HEK293T (cell line): ENCODE measurements around the gene PRDX2.

Experiments
- BHLHE40 ChIP-seq: fragments of 450-650 bp; IDR thresholded peaks from 2 replicates; pipeline ENCODE4 v1.6.1; 2016; ENCODE audit warnings: mild to moderate bottlenecking, moderate library complexity, borderline replicate concordance
- CTBP1 ChIP-seq: fragments of 450-650 bp; IDR thresholded peaks from 2 replicates; pipeline ENCODE4 v1.6.1; 2016; ENCODE audit warnings: borderline replicate concordance
- FOXK2 ChIP-seq: fragments of 450-650 bp; IDR thresholded peaks from 2 replicates; pipeline ENCODE4 v1.6.1; 2016; ENCODE audit warnings: mild to moderate bottlenecking
- FOXM1 ChIP-seq: fragments of 450-650 bp; IDR thresholded peaks from 2 replicates; pipeline ENCODE4 v1.6.1; 2017; ENCODE audit warnings: mild to moderate bottlenecking, borderline replicate concordance
- HDGF ChIP-seq: fragments of 450-650 bp; IDR thresholded peaks from 2 replicates; pipeline ENCODE4 v1.6.1; 2017; ENCODE audit warnings: antibody characterized with exemption, borderline replicate concordance
- SP1 ChIP-seq: fragments of 450-650 bp; IDR thresholded peaks from 2 replicates; pipeline ENCODE4 v1.6.1; 2017
- SUZ12 ChIP-seq: fragments of 450-650 bp; IDR thresholded peaks from 2 replicates; pipeline ENCODE4 v1.6.1; 2016; ENCODE audit warnings: mild to moderate bottlenecking
- TARDBP ChIP-seq: fragments of 450-650 bp; IDR thresholded peaks from 2 replicates; pipeline ENCODE4 v1.6.1; 2016
- ZNF384 ChIP-seq: fragments of 450-650 bp; IDR thresholded peaks from 2 replicates; pipeline ENCODE4 v1.6.1; 2016

DNA sequence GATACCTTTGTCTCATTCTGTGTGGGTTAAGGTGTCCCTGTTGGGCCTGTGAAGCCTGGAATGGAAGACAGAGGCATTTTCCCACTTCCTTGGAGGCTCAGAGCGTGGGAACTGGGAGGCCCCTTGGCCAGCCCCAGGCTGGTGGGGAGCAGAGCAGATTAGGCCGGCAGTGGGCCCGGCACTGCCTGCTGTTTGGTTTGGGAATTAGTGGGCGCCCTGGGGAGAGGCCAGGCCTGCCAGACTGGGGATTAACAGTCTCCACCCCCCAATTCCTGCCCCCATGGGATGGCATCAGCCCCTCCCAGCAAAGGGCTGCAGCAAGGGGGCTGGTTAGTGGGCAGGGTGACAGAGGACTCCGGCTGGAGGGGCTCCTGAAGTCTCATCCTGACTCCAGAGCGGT, 53.1 kb downstream of the PRDX2 start:
- TF ChIP-seq SP1: no peak
- no peak for TF ChIP-seq HDGF
- TF ChIP-seq TARDBP: no peak
- no peak for TF ChIP-seq ZNF384
- no peak for TF ChIP-seq FOXM1
- TF ChIP-seq BHLHE40: no peak
- no peak for TF ChIP-seq FOXK2
- no peak for TF ChIP-seq CTBP1
- TF ChIP-seq SUZ12: no peak
